Sigmoid colon (tissue), 7 donors: ENCODE measurements around the gene NUF2. TPM values are rescaled to one million over a fixed set of nuclear protein-coding genes. Genes with fewer than 3 reads are reported as not detected.
"Not testable (repeated sequence)": the region's sequence is repeated elsewhere in the genome, so short reads cannot be mapped to it uniquely, and the experiment has no call there.

Source experiments
- DNase-seq: peaks from one replicate; pipeline ENCODE4 v3.0.0-alpha.2; 2019
- H3K27ac ChIP-seq, 4 donors: fragments of 200-600 bp; sonication (generic); one replicate each; pipeline ENCODE4 v1.5.1; 2016 to 2019; ENCODE audit warnings: mild to moderate bottlenecking in 1 of 4
- H3K27me3 ChIP-seq, 3 donors: fragments of 200-600 bp; sonication (generic); one replicate each; pipeline ENCODE4 v1.5.1; 2019; ENCODE audit warnings: mild to moderate bottlenecking in 1 of 3
- H3K36me3 ChIP-seq, 4 donors: fragments of 200-600 bp; sonication (generic); one replicate each; pipeline ENCODE4 v1.5.1; 2016 to 2019
- H3K4me1 ChIP-seq, 4 donors: fragments of 200-600 bp; sonication (generic); one replicate each; pipeline ENCODE4 v1.5.1; 2017 to 2019
- H3K4me3 ChIP-seq, 4 donors: fragments of 200-600 bp; sonication (generic); one replicate each; pipeline ENCODE4 v1.5.1; 2017 to 2019; ENCODE audit warnings: mild to moderate bottlenecking in 2 of 4, moderate library complexity in 1 of 4
- H3K9me3 ChIP-seq, 4 donors: fragments of 200-600 bp in 3 of 4; sonication (generic) in 3 of 4; one replicate each; pipeline versions ENCODE4 v1.5.1 to v1.6.1; 2013 to 2019
- EP300 ChIP-seq, 4 donors: sonication (generic); formaldehyde crosslinking; IDR thresholded peaks; one replicate each; pipeline ENCODE4 v1.6.1; 2017; ENCODE audit warnings: antibody characterized with exemption in 4 of 4
- POLR2A ChIP-seq, 2 donors: fragments of 450-650 bp; IDR thresholded peaks; one replicate each; pipeline ENCODE4 v1.6.1; 2016; ENCODE audit warnings: antibody characterized with exemption in 2 of 2, mild to moderate bottlenecking in 2 of 2, moderate library complexity in 2 of 2
- POLR2AphosphoS5 ChIP-seq, 4 donors: sonication (generic); formaldehyde crosslinking; IDR thresholded peaks; one replicate each; pipeline ENCODE4 v1.6.1; 2017; ENCODE audit warnings: antibody characterized with exemption in 4 of 4
- WGBS, 2 donors: extraction: QIAGEN DNeasy Blood & Tissue Kit; methylation state at CpG; one replicate each; pipeline ENCODE4 v1.1.7; 2013; 5-methylcytosine and 5-hydroxymethylcytosine counted together
- intact Hi-C: fragments of 100-400 bp; cut with DNase I; formaldehyde crosslinking; loops from one replicate; pipeline ENCODE4 v1.15.1; 2023
- polyA plus RNA-seq, 3 donors: library from polyadenylated mRNA; stranded (reverse); fragments of 200-250 nt; gene quantifications; one replicate each; pipeline ENCODE4 v1.2.3, GENCODE V29; 2013
- total RNA-seq, 4 donors: library from RNA; depleted of rRNA; stranded (reverse); fragments of >200 nt; gene quantifications; one replicate each; pipeline ENCODE4 v1.1.0, GENCODE V29; 2016
- TF ChIP-seq, protein P1 (sequence below), 4 experiments: fragments of 450-650 bp in 3 of 4; fragments of 200-600 bp in 1 of 4; IDR thresholded peaks; one replicate each; pipeline ENCODE4 v1.5.1; 2016 to 2019; ENCODE audit warnings: antibody characterized with exemption in 4 of 4, mild to moderate bottlenecking in 3 of 4, moderate library complexity in 2 of 4
- donor health status: healthy with polysubstance abuse.
- donor health status: Bipolar disorder and iron deficiency.
- donor health status: healthy.

NUF2 gene
- total and polyA plus RNA-seq, 7 donors: 0.36 to 8.4 (median 1.9) TPM; not detected in 2

DNA sequence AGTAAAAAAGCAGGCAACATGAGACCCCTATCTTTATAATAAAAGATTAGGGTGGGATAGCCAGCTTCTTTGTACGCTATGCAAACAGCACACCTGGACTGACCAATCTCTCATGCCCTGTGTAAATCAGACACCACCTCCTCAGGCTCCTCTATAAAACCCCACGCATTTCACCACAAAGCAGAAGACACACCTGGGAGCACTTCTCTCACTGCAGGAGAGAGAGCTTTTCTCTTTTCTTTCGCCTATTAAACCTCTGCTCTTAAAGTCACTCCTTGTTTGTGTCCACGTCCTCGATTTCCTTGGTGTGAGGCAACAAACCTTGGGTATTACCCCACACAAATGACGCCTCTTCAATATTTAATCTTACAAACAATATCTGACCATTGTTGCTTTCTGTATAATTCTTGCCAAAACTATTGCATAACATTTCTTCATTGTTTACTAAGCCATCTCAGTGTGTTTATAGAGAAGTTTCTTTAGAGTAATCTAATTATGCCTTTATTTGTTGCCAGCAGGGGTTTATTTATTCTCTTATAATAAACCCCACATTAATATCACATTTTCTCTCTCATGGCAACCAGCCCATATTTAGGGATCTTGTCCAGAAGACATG is 31.6 kb upstream of the NUF2 start:
- Histone ChIP-seq H3K27ac (no peak overlapping the region), H3K27me3 (no peaks in the 10 kb centered on the region)
- 80 to 82% methylated on average over 6 of the region's 6 CpGs for WGBS, 2 donors

DNA sequence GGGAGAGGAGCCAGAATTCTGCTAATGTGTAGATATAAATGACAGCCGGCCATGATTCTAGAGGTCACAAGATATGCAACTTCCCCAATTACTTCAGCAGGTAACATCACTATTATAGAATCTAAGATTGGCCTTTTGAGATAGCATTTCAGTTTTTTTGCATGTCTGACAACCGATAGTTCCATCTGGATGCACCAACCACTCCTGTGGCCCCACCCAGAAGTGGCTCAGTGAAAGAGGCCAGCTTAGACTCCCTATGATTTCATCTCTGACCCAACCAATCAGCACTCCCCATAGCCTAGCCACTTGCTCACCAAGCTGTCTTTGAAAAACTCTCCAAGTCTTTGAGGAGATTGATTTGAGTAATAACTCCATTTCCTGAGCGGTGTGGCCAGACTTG is 30.3 kb upstream of the NUF2 start:
- H3K4me3 ChIP-seq: no peak overlapping the region
- no peak overlapping the region for H3K27ac ChIP-seq
- no peak for DNase-seq
- intact Hi-C loops: no loop called here
- TF ChIP-seq EP300 (IDR thresholded peaks at IDR 0.05) (no peak), POLR2AphosphoS5 (IDR thresholded peaks at IDR 0.05) (no peak), POLR2A (IDR thresholded peaks at IDR 0.05) (no peak)
- TF ChIP-seq, protein P1, sequence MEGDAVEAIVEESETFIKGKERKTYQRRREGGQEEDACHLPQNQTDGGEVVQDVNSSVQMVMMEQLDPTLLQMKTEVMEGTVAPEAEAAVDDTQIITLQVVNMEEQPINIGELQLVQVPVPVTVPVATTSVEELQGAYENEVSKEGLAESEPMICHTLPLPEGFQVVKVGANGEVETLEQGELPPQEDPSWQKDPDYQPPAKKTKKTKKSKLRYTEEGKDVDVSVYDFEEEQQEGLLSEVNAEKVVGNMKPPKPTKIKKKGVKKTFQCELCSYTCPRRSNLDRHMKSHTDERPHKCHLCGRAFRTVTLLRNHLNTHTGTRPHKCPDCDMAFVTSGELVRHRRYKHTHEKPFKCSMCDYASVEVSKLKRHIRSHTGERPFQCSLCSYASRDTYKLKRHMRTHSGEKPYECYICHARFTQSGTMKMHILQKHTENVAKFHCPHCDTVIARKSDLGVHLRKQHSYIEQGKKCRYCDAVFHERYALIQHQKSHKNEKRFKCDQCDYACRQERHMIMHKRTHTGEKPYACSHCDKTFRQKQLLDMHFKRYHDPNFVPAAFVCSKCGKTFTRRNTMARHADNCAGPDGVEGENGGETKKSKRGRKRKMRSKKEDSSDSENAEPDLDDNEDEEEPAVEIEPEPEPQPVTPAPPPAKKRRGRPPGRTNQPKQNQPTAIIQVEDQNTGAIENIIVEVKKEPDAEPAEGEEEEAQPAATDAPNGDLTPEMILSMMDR (IDR thresholded peaks at IDR 0.05): no peak
- H3K9me3 ChIP-seq: no peaks in the 10 kb centered on the region
- H3K27me3 ChIP-seq: no peaks in the 10 kb centered on the region
- H3K36me3 ChIP-seq: no peaks in the 10 kb centered on the region
- no peaks in the 10 kb centered on the region for H3K4me1 ChIP-seq
- WGBS, 2 donors: 93 to 97% methylated on average over 3 of the region's 3 CpGs

More for the DNA sequence above, 31.6 kb upstream of the NUF2 start:
- Histone ChIP-seq H3K36me3 (no peaks in the 10 kb centered on the region), H3K4me1 (no peaks in the 10 kb centered on the region), H3K9me3 (no peaks in the 10 kb centered on the region), H3K4me3 (no peak overlapping the region)
- intact Hi-C loops: no loop called here
- TF ChIP-seq POLR2AphosphoS5 (IDR thresholded peaks at IDR 0.05): no peak
- TF ChIP-seq POLR2A (IDR thresholded peaks at IDR 0.05): no peak
- TF ChIP-seq, protein P1 (IDR thresholded peaks at IDR 0.05): no peak
- TF ChIP-seq EP300 (IDR thresholded peaks at IDR 0.05): no peak
- DNase-seq: no peak

DNA sequence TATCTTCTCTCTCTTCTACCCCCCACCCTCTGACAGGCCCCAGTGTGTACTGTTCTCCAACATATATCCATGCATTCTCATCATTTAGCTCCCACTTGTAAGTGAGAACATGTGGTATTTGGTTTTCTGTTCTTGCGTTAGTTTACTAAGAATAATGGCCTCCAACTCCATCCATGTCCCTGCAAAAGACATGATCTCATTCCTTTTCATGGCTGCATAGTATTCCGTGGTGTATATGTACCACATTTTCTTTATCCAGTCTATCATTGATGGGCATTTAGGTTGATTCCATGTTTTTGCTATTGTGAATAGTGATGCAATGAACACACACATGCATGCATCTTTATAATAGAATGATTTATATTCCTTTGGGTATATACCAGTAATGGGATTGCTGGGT is 29.6 kb upstream of the NUF2 start:
- H3K36me3 ChIP-seq, H3K27ac ChIP-seq, intact Hi-C loops, H3K4me1 ChIP-seq, H3K4me3 ChIP-seq, DNase-seq, H3K9me3 ChIP-seq, H3K27me3 ChIP-seq: not testable (repeated sequence)
- WGBS, 2 donors: 95 to 99% methylated on average over 2 of the region's 2 CpGs

GRCh38 chr1:163293497-163293896 is 28.3 kb upstream of the NUF2 start:
- H3K27me3 ChIP-seq, H3K4me1 ChIP-seq, H3K36me3 ChIP-seq, DNase-seq, intact Hi-C loops, H3K4me3 ChIP-seq, H3K9me3 ChIP-seq, H3K27ac ChIP-seq: not testable (repeated sequence)
- WGBS, 2 donors: 21 to 73% methylated on average over 1 of the region's 1 CpG

- Histone ChIP-seq H3K27ac (no peak overlapping the region), H3K27me3 (no peaks in the 10 kb centered on the region), H3K9me3 (no peaks in the 10 kb centered on the region), H3K4me1 (no peaks in the 10 kb centered on the region), H3K4me3 (no peak overlapping the region), H3K36me3 (no peaks in the 10 kb centered on the region)
- no peak for DNase-seq
- 91 to 92% methylated on average over 2 of the region's 2 CpGs for WGBS, 2 donors
- TF ChIP-seq POLR2A (IDR thresholded peaks at IDR 0.05): no peak
- TF ChIP-seq EP300 (IDR thresholded peaks at IDR 0.05): no peak
- no peak for TF ChIP-seq POLR2AphosphoS5 (IDR thresholded peaks at IDR 0.05)
- TF ChIP-seq, protein P1 (IDR thresholded peaks at IDR 0.05): no peak
- intact Hi-C loops: no loop called here
Observed at GRCh38 chr1:163295949-163296348, 25.8 kb upstream of the NUF2 start.
